Esophagus muscularis mucosa (tissue), 4 donors: ENCODE results near the gene XAF1.
"Not testable (repeated sequence)": the region's sequence is repeated elsewhere in the genome, so short reads cannot be mapped to it uniquely, and the experiment has no call there.

Source experiments
- CTCF ChIP-seq, 3 experiments: fragments of 200-600 bp in 2 of 3; fragments of 450-650 bp in 1 of 3; sonication (generic) in 2 of 3; IDR thresholded peaks; one replicate each; pipeline ENCODE4 v1.5.1; 2017 to 2019; ENCODE audit warnings: antibody characterized with exemption in 3 of 3, mild to moderate bottlenecking in 2 of 3, moderate library complexity in 1 of 3
- EP300 ChIP-seq: sonication (generic); formaldehyde crosslinking; IDR thresholded peaks from one replicate; pipeline ENCODE4 v1.6.1; 2017; ENCODE audit warnings: antibody characterized with exemption
- POLR2AphosphoS5 ChIP-seq, 2 donors: sonication (generic); formaldehyde crosslinking; IDR thresholded peaks; one replicate each; pipeline ENCODE4 v1.6.1; 2017; ENCODE audit warnings: antibody characterized with exemption in 2 of 2

GRCh38 chr17:6746665-6747064 is 9.2 kb upstream of the XAF1 start:
- not testable (repeated sequence) for TF ChIP-seq POLR2AphosphoS5 (IDR thresholded peaks at IDR 0.05); CTCF (IDR thresholded peaks at IDR 0.05); EP300
